Glutamatergic neuron (in vitro differentiated cells): ENCODE measurements around the gene CYP4F2. TPM values are rescaled to one million over a fixed set of nuclear protein-coding genes. Genes with fewer than 3 reads are reported as not detected.
"Not testable (repeated sequence)": the region's sequence is repeated elsewhere in the genome, so short reads cannot be mapped to it uniquely, and the experiment has no call there.

Experiments
- DNase-seq: peaks from one replicate; pipeline ENCODE4 v3.0.0; 2022
- H3K27ac Mint-ChIP-seq: one replicate; pipeline ENCODE4 v1.8.0; 2020; ENCODE audit warnings: mild to moderate bottlenecking, mixed read lengths, inconsistent platforms; ENCODE audit not compliant: unreplicated experiment
- H3K27me3 Mint-ChIP-seq: one replicate; pipeline ENCODE4 v1.8.0; 2020; ENCODE audit warnings: mild to moderate bottlenecking, moderate library complexity, mixed read lengths, inconsistent platforms; ENCODE audit not compliant: unreplicated experiment
- H3K36me3 Mint-ChIP-seq: one replicate; pipeline ENCODE4 v1.8.0; 2020; ENCODE audit warnings: mild to moderate bottlenecking, mixed read lengths, inconsistent platforms; ENCODE audit not compliant: unreplicated experiment
- H3K4me1 Mint-ChIP-seq: one replicate; pipeline ENCODE4 v1.8.0; 2020; ENCODE audit warnings: mild to moderate bottlenecking, low read depth, mixed read lengths, inconsistent platforms; ENCODE audit not compliant: unreplicated experiment
- H3K4me3 Mint-ChIP-seq: one replicate; pipeline ENCODE4 v1.8.0; 2020; ENCODE audit warnings: mild to moderate bottlenecking, mixed read lengths, inconsistent platforms; ENCODE audit not compliant: unreplicated experiment
- H3K9me3 Mint-ChIP-seq: one replicate; pipeline ENCODE4 v1.8.0; 2020; ENCODE audit warnings: mild to moderate bottlenecking, moderate library complexity, mixed read lengths, inconsistent platforms; ENCODE audit not compliant: unreplicated experiment
- total RNA-seq: library from RNA; stranded (reverse); fragmentation: NEBNext Ultra II Directional; extraction: Animal tissue kit (Norgen Biotek cat#: 25700); gene quantifications from one replicate; pipeline ENCODE4 v1.2.1, GENCODE V29; 2021; ENCODE audit not compliant: unreplicated experiment
- TF ChIP-seq, protein P1 (sequence below): fragments of 200-600 bp; sonication (generic); IDR thresholded peaks from one replicate; pipeline ENCODE4 v1.5.0; 2021; ENCODE audit not compliant: partially characterized antibody, unreplicated experiment

CYP4F2 gene
- total RNA-seq, 1 donor from 2014 or later, result not detected

GRCh38 chr19:15829786-15830185, 68.1 kb downstream of the CYP4F2 start:
- Mint-ChIP-seq H3K9me3 (peaks cover 3% of the 10 kb centered on the region), H3K27ac (no peak overlapping the region), H3K4me3 (no peak overlapping the region), H3K4me1 (no peaks in the 10 kb centered on the region), H3K36me3 (peaks cover 8% of the 10 kb centered on the region), H3K27me3 (peaks cover 4% of the 10 kb centered on the region)
- TF ChIP-seq, protein P1, sequence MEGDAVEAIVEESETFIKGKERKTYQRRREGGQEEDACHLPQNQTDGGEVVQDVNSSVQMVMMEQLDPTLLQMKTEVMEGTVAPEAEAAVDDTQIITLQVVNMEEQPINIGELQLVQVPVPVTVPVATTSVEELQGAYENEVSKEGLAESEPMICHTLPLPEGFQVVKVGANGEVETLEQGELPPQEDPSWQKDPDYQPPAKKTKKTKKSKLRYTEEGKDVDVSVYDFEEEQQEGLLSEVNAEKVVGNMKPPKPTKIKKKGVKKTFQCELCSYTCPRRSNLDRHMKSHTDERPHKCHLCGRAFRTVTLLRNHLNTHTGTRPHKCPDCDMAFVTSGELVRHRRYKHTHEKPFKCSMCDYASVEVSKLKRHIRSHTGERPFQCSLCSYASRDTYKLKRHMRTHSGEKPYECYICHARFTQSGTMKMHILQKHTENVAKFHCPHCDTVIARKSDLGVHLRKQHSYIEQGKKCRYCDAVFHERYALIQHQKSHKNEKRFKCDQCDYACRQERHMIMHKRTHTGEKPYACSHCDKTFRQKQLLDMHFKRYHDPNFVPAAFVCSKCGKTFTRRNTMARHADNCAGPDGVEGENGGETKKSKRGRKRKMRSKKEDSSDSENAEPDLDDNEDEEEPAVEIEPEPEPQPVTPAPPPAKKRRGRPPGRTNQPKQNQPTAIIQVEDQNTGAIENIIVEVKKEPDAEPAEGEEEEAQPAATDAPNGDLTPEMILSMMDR, result no peak
- DNase-seq, result no peak

- no peak overlapping the region for H3K27ac Mint-ChIP-seq
- peaks cover 8% of the 10 kb centered on the region for H3K36me3 Mint-ChIP-seq
- TF ChIP-seq, protein P1, result no peak
- no peak overlapping the region for H3K4me3 Mint-ChIP-seq
- H3K4me1 Mint-ChIP-seq, result no peaks in the 10 kb centered on the region
- H3K9me3 Mint-ChIP-seq, result peaks cover 3% of the 10 kb centered on the region
- DNase-seq, result no peak
- peaks cover 4% of the 10 kb centered on the region for H3K27me3 Mint-ChIP-seq
Measured at GRCh38 chr19:15829306-15829698, 68.6 kb downstream of the CYP4F2 start.

GRCh38 chr19:15828611-15829305, 69.1 kb downstream of the CYP4F2 start:
- H3K27ac Mint-ChIP-seq, DNase-seq, H3K4me1 Mint-ChIP-seq, H3K36me3 Mint-ChIP-seq, H3K27me3 Mint-ChIP-seq, H3K9me3 Mint-ChIP-seq, H3K4me3 Mint-ChIP-seq: not testable (repeated sequence)

DNA sequence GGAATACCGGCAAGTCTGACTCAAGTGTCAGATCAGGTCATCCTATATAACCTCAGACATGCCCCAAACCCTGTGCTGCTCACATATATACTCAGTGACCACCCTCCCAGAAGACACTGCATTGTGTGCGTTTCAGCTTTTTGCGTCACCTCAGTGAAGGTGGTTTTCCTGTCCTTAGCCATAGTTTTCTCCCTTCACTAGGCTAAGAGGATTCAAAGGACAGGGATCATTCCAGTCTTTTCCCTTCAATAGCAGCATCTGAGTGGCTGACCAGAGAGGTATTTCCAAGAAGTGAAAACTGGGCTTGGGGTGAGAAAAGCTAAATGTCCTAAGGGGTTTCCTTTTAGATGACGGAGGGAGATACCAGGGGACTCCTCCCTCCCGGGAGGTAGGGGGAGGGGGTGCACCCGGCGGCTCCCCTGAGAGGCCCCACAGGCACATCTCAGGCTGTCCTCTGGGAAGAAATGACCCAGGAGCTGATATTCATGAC, 69.7 kb downstream of the CYP4F2 start:
- H3K9me3 Mint-ChIP-seq, result peaks cover 3% of the 10 kb centered on the region
- H3K27me3 Mint-ChIP-seq, result peaks cover 4% of the 10 kb centered on the region
- no peaks in the 10 kb centered on the region for H3K4me1 Mint-ChIP-seq
- TF ChIP-seq, protein P1, result no peak
- H3K4me3 Mint-ChIP-seq, result no peak overlapping the region
- no peak overlapping the region for H3K27ac Mint-ChIP-seq
- no peak for DNase-seq
- H3K36me3 Mint-ChIP-seq, result peaks cover 8% of the 10 kb centered on the region

Other genes starting within 250 kb of the CYP4F2 start
- gene CYP4F12, start 225.0 kb downstream of the CYP4F2 start, total RNA-seq, result not detected
- not detected for gene OR10H2, start 170.1 kb downstream of the CYP4F2 start, total RNA-seq
- gene OR10H3, start 160.1 kb downstream of the CYP4F2 start, total RNA-seq, result not detected
- gene OR10H5, start 110.4 kb downstream of the CYP4F2 start, total RNA-seq, result not detected
- gene OR10H1, start 82.4 kb downstream of the CYP4F2 start, total RNA-seq, result not detected
- not detected for gene CYP4F11, start 36.5 kb upstream of the CYP4F2 start, total RNA-seq
- not detected for gene OR10H4, start 50.9 kb upstream of the CYP4F2 start, total RNA-seq
- 310 TPM for gene TPM4, start 178.4 kb upstream of the CYP4F2 start, total RNA-seq
- 58.9 TPM for gene RAB8A, start 213.8 kb upstream of the CYP4F2 start, total RNA-seq
- not detected for gene HSH2D, start 245.6 kb upstream of the CYP4F2 start, total RNA-seq